Measurements from ENCODE around the gene HAUS6. TPM values are rescaled to one million over a fixed set of nuclear protein-coding genes. Genes with fewer than 3 reads are reported as not detected.
A peak's percentile ranks its signal among the peaks of the same experiment; 100 is the strongest.

The HAUS6 gene
- total RNA-seq, 4 donors from 2014 or later, result 6.5 to 7.9 (median 7.4) TPM

DNA sequence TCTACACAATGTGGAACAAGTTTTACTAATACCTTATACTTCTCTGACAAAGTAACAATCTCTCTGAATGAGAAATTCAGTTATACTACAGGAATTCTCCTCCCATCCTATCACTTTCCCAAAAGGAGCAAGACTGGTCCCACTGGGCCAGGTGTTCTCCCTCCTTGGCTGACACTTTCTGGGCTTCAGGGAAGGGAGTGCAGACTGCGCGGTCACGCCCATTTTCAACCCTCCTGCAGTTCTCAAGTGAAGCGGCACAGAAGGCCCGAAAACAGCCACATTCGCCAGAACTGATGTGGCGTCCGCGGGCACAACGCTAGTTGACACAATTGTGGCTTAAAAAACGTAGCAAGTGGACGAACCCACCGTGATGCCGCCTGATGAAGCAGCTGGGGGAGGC is 70.3 kb downstream of the HAUS6 start:
- intact Hi-C loops (cut with DNase I; ENCODE audit: low total_unique reads), result no loop called here
- TF ChIP-seq POLR2A (IDR thresholded peaks at IDR 0.05), result no peak
- TF ChIP-seq, protein P1, sequence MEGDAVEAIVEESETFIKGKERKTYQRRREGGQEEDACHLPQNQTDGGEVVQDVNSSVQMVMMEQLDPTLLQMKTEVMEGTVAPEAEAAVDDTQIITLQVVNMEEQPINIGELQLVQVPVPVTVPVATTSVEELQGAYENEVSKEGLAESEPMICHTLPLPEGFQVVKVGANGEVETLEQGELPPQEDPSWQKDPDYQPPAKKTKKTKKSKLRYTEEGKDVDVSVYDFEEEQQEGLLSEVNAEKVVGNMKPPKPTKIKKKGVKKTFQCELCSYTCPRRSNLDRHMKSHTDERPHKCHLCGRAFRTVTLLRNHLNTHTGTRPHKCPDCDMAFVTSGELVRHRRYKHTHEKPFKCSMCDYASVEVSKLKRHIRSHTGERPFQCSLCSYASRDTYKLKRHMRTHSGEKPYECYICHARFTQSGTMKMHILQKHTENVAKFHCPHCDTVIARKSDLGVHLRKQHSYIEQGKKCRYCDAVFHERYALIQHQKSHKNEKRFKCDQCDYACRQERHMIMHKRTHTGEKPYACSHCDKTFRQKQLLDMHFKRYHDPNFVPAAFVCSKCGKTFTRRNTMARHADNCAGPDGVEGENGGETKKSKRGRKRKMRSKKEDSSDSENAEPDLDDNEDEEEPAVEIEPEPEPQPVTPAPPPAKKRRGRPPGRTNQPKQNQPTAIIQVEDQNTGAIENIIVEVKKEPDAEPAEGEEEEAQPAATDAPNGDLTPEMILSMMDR (IDR thresholded peaks at IDR 0.05), result no peak
- DNase-seq (ENCODE audit: low spot score in 2 of 2), result no peak
- no peak overlapping the region for H3K4me3 ChIP-seq (ENCODE audit: low read depth, poor library complexity, severe bottlenecking)
- WGBS, 2 donors, result 49 to 56% methylated on average over 14 of the region's 14 CpGs

DNA sequence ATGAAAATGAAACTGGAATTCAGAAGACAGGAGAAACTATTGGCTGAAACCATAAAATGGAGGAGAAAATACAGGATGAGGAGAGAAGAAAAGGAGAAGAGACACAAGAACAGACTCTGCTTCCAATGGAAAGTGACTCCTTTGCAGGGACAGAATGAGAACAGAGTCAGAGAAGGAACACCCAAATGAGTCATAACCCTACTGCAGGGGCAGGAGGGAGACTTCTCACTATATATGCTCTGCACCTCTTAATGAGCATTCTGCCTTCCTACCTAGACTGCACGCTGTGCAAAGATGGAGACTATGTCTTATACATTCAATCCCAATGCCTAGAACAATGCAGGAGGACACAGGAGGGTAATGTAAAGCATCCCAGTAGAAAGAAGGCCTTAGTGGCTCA is 71.8 kb downstream of the HAUS6 start:
- WGBS, 2 donors, result 68 to 80% methylated on average over 1 of the region's 1 CpG
- no peak for DNase-seq (ENCODE audit: low spot score in 2 of 2)
- no peak overlapping the region for H3K4me3 ChIP-seq (ENCODE audit: low read depth, poor library complexity, severe bottlenecking)
- TF ChIP-seq, protein P1 (IDR thresholded peaks at IDR 0.05), result no peak
- TF ChIP-seq POLR2A (IDR thresholded peaks at IDR 0.05), result no peak
- intact Hi-C loops (cut with DNase I; ENCODE audit: low total_unique reads), result no loop called here

DNA sequence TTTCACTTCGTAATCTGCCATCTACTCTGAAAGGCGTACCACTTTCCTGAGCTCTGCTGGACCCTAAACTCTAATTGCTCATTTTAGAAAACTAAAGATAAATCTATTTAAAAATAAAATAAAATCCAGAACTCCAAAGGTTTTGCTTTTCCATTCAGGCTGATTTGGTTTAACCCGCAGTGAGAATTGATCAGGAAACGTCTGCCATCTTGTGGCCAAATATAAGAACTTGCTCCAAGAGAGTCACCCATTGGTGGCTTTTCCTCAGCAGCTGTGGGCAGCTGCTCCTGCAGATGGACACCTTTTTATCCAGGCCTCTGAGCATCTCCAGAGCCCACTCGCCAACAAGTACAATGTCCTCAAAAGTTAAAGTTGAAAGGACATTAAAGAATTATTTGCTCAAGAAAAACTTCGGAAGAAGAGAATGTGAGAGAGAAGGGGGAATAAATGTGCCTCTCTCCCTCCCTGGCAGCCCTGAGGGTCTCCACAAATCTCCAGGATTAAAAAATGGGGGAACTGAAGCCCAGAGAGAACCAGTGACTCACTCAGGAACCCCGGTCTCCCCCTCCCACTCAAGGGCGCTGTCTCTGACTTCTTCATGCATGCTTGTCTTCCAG is 73.8 kb downstream of the HAUS6 start:
- DNase-seq (ENCODE audit: low spot score in 2 of 2), result peak in 1 of 2 donors; percentile 44
- H3K4me3 ChIP-seq (ENCODE audit: low read depth, poor library complexity, severe bottlenecking), result no peak overlapping the region
- 24 to 27% methylated on average over 8 of the region's 8 CpGs for WGBS, 2 donors
- no peak for TF ChIP-seq POLR2A (IDR thresholded peaks at IDR 0.05)
- TF ChIP-seq, protein P1 (IDR thresholded peaks at IDR 0.05), result peak in 1 of 3 donors; percentile 9
- intact Hi-C loops (cut with DNase I; ENCODE audit: low total_unique reads), result loop anchor here (5.0 kb wide), 1 partner anchor 772 kb away; no protein-coding TSS in a partner anchor

DNA sequence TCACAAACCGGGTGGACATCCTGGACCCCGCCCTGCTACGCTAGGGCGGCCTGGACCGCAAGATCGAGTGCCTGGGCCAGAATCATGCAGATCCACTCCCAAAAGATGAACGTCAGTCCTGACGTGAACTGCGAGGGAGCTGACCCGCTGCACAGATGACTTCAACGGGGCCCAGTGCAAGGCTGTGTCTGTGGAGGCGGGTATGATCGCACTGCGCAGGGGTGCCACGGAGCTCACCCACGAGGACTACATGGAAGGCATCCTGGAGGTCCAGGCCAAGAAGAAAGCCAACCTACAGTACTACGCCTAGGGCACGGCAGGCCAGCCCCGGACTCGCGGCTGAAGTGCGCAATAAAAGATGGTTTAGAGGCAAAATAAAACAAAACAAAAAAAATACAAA is 74.9 kb downstream of the HAUS6 start:
- intact Hi-C loops (cut with DNase I; ENCODE audit: low total_unique reads), result loop anchor here (5.0 kb wide), 1 partner anchor 771 kb away; no protein-coding TSS in a partner anchor
- no peak for DNase-seq (ENCODE audit: low spot score in 2 of 2)
- WGBS, 2 donors, result 92 to 95% methylated on average over 22 of the region's 22 CpGs

DNA sequence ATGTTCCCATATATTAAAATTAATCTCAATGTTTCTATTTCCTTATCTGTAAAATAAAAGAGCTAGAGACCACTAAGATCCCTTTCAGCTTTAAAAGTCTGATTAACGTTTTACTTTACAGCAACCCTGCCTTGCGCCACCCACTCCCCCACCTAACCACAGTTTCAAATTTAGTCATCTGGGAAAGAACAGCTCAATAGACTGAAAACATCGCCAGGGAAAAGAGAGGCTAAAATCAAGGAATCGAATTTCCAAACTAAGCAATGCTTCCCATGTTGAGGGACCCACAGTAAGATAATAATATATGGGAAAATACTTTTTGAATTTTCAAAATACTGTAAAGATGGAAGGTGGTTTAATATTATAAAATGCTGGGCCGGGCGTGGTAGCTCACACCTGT is 76.3 kb downstream of the HAUS6 start:
- TF ChIP-seq, protein P1 (IDR thresholded peaks at IDR 0.05), result no peak
- no peak for TF ChIP-seq POLR2A (IDR thresholded peaks at IDR 0.05)
- intact Hi-C loops (cut with DNase I; ENCODE audit: low total_unique reads), result loop anchor here (5.0 kb wide), 1 partner anchor 769 kb away; no protein-coding TSS in a partner anchor
- no peak overlapping the region for H3K4me3 ChIP-seq (ENCODE audit: low read depth, poor library complexity, severe bottlenecking)
- no peak for DNase-seq (ENCODE audit: low spot score in 2 of 2)
- WGBS, 2 donors, result 91 to 92% methylated on average over 6 of the region's 6 CpGs

More for the DNA sequence above, 74.9 kb downstream of the HAUS6 start:
- TF ChIP-seq, protein P1 (IDR thresholded peaks at IDR 0.05), result no peak
- no peak for TF ChIP-seq POLR2A (IDR thresholded peaks at IDR 0.05)
- H3K4me3 ChIP-seq (ENCODE audit: low read depth, poor library complexity, severe bottlenecking), result no peak overlapping the region

DNA sequence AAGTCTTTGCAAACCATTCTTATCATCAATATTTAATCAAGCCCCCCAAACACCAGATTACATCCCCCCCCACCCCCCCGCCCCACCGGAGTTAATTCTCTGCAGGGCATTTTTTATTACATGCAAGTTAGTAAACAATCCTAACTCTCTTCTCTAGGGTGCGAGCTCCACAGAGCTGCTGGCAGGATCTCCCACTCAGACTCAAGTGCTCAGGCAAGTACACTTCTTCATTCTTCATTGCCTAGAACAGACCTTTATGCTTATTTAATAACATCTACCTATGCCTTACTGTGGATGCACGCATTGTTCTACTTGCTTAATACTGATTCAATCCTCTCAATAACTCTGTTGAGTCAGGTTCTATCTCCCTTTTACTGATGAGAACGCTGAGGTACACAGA is 79.6 kb downstream of the HAUS6 start:
- no peak for TF ChIP-seq POLR2A (IDR thresholded peaks at IDR 0.05)
- TF ChIP-seq, protein P1 (IDR thresholded peaks at IDR 0.05), result no peak
- intact Hi-C loops (cut with DNase I; ENCODE audit: low total_unique reads), result no loop called here
- H3K4me3 ChIP-seq (ENCODE audit: low read depth, poor library complexity, severe bottlenecking), result no peak overlapping the region
- DNase-seq (ENCODE audit: low spot score in 2 of 2), result no peak
- WGBS, 2 donors, result 74 to 76% methylated on average over 5 of the region's 5 CpGs
